HUDEP-2 (cell line): Measurements from ENCODE around the gene ZBTB26.

Experiments
- DNase-seq, 76 experiments: peaks; one replicate each; lab custom pipeline; 2025; ENCODE audit not compliant: unreplicated experiment in 76 of 76; lab: John Stamatoyannopoulos, UW

The ZBTB26 gene

GRCh38 chr9:122931226-122932121, at the start of gene ZBTB26:
Gene ZBTB26, minus strand, starts transcription at chr9:122931512. Its CDS starts 11,578 bp downstream, at chr9:122919934.
- DNase-seq, result peak in 75 of 76 experiments; percentile 21 to 96 (median 88)

GRCh38 chr9:122978601-122979000, 47.3 kb upstream of the ZBTB26 start:
- DNase-seq, result no peak

- DNase-seq, result no peak
These were observed 43.9 kb upstream of the ZBTB26 start for GRCh38 chr9:122975196-122975595.

GRCh38 chr9:122961139-122961538, 29.8 kb upstream of the ZBTB26 start:
- DNase-seq, result no peak

DNA sequence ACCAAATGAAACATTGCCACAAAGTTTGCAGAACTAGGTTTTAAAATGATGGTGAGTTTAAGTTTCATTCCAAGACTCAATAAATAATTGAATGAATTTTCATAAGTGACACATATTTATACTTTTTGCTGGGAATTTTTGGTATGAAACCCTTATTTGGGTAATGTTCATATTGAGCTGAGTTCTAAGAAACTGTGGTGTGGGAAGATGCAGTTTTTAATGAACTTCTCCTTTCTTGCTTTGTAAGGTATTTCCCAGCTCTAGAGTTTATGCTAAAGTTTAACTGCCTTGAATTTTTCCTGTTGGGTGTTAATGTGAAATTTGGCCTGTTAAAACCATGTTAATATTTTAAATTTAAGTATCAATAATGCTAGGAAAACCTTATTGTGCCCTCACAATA, 24.6 kb upstream of the ZBTB26 start:
- no peak for DNase-seq

DNA sequence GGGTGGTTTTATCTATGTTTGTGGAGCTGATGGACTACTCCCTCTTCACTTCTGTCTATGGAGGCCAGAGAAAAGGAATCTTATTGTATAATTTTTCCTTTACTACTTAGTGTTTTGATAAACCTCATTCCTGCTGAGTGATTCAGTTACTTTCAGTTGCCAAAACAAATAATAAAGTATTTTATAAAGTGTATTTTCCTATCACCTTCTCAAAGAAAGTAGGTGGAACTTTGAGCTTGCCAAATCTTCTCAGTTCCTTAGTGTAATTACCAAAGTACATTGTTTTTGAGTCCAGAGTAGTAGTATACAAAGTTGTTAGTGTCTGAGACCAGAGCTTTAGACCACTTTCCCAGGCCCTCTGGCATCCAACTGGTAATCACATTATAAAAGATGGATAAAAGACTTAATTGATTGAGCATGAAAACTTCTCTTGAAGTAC, 23.0 kb upstream of the ZBTB26 start:
- DNase-seq, result no peak

GRCh38 chr9:122951056-122951455, 19.7 kb upstream of the ZBTB26 start:
- DNase-seq, result no peak

GRCh38 chr9:122950263-122950662, 19.0 kb upstream of the ZBTB26 start:
- no peak for DNase-seq

GRCh38 chr9:122949696-122950095, 18.4 kb upstream of the ZBTB26 start:
- no peak for DNase-seq

GRCh38 chr9:122948313-122948712, 17.0 kb upstream of the ZBTB26 start:
- no peak for DNase-seq

DNA sequence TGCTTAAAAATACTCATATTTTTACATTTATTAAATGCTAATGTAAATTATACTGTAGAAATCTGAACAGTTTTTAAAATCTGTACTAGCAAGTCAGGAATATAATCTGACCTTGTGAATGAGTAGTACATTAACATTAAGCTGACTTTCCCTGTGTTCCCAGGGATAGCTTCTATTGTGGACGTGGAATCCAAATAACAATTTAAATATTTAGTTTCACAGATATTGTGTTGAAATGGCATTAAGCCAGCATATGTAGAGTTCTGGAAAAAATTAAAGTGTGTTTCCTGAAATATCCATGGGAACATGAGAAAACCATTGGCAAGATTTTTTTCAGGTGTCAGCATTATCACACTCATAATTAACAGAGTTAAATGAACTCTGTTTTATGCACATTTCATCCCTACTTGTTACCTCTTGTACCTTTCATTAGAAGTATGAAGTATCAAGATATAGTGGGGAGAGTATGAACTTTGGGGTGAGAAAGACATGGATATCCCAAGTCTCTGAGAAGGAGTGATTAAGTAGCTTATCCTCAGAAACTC, 15.2 kb upstream of the ZBTB26 start:
- DNase-seq, result no peak

GRCh38 chr9:122944960-122945888, 13.9 kb upstream of the ZBTB26 start:
- DNase-seq, result no peak

DNA sequence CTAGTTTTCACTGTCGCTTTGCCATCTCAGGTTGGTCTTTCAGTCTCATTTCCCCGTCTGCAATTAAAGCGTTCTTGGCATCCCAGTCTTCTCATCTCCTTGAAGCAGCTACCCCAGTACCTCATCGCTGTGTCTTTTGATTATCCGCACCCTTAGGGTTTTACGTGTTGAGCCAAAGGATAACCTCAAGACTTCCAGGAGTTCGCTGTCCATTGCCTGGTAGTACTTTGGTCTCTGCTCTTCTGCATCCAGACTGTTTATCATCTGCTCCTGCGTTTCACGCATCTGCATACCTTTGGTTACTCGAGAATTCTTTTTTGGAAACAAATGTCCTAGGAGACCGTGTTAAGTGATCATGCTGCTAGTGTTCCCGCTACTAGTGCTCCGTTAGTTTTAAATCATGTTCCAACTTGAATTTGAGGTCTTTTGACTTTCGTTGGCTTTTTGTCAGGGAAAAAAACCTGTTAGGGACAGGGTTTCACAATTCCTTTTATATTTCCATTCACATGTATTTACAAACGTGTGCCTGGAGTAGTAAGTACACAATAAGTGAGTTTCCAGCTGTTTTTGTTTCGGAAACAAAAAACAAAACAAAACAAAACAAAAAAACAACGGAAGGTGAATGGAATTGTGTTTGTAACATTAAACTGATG, 10.4 kb upstream of the ZBTB26 start:
- peak in 11 of 76 experiments; percentile 9 to 40 (median 28) for DNase-seq

DNA sequence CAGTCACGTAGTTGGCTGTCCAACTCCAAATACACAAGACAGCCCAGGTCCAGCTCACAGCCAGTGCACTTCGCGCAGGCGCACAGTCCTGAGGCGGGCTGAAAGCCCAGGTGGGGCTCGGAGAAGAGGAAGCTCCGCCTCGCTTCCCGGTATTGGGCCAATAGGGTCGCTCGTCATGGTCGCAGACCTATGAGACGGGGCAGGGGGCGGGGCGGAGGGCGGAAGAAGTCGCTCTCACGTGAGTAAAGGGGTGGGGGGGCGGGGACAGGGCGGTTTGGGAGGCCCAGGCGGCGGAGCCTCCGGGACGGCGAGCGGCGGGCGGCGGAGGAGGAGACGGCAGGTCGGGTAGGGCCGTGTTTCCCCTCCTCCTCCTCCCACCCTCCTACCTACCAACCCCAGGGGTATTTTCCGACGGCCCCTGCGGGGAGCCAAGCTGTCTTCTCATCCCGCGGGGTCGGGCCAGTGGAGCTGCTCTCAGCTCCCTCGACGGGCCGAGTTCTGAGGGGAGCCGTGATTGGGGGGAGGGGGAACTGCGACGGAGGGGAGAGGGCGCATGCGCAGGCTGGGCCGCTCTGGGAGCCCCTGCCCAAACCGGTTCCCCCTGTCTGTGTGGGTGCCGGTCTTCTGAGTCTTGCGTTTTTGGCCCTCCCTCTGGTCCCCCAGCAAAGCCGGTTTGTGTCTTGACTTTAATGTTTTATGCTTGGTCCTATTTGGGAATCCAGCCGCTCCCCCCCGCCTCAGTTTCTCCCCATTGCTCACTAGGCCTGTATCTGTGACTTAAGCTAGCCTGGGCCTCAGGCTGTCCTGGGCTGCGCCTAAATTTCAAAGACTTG, 9.7 kb upstream of the ZBTB26 start, which contains the start of gene RABGAP1:
TSS of gene RABGAP1 (plus strand) at position 272 of the 833 bp plus-strand sequence. CDS start 16,040 bp downstream, outside the sequence.
- DNase-seq, result peak in 75 of 76 experiments; percentile 47 to 99 (median 97)

DNA sequence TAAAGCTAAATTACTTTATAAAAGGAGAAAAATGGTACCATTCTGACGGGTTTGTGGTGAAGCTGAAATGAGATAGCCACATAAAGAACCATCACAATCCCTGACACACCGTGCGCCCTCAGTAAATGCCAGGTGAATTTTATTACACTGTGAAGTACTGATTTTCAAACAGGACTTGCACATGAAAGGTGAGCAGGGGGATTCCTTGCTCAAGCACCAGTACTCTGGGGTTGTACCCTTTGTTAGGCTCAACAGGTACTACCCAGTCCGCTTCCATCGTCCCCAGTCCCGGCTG, 9.1 kb upstream of the ZBTB26 start:
- no peak for DNase-seq

GRCh38 chr9:122939601-122940000, 8.3 kb upstream of the ZBTB26 start:
- no peak for DNase-seq

- no peak for DNase-seq
These were observed 5.6 kb upstream of the ZBTB26 start for GRCh38 chr9:122936883-122937282.

DNA sequence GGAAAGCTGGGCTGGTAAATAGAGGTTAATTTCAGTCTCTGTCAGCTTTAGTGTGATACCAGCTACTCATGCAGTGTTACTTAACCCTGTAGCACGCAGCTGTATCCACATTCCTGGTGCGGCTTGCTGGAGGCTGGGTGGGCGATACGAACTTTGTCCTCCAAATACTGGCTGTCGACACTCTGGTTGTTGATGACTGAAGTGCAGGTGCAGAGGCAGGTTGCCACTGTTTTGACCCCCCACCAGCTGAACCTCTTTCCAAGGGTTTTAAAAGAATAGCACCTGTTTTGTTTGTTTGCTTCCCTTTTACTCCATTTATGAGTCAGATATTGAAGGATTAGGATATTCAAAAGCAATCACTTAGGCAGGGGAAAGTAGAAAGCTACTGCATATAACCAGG, 5.2 kb upstream of the ZBTB26 start:
- DNase-seq, result no peak

GRCh38 chr9:122930541-122931225, 629 bp downstream of the ZBTB26 start:
- peak in 2 of 76 experiments; percentile 33 to 37 for DNase-seq
